Right lobe of liver (tissue), 4 donors: ENCODE results near the gene ACE.

ENCODE experiments used
- POLR2A ChIP-seq: fragments of 450-650 bp; IDR thresholded peaks from one replicate; pipeline ENCODE4 v1.6.1; 2017; ENCODE audit warnings: antibody characterized with exemption, mild to moderate bottlenecking
- TF ChIP-seq, protein P1 (sequence below), 4 donors: fragments of 200-600 bp in 3 of 4; fragments of 450-650 bp in 1 of 4; IDR thresholded peaks; one replicate each; pipeline versions ENCODE4 v1.5.1 to v1.8.0; 2016 to 2022; ENCODE audit warnings: antibody characterized with exemption in 4 of 4, mild to moderate bottlenecking in 2 of 4
- donor health status: DM: no; HTN: no; CAD: no.
- donor health status: DM: no; HTN: no; CAD: no.
- donor health status: DM: no; HTN: yes; CAD: no.

DNA sequence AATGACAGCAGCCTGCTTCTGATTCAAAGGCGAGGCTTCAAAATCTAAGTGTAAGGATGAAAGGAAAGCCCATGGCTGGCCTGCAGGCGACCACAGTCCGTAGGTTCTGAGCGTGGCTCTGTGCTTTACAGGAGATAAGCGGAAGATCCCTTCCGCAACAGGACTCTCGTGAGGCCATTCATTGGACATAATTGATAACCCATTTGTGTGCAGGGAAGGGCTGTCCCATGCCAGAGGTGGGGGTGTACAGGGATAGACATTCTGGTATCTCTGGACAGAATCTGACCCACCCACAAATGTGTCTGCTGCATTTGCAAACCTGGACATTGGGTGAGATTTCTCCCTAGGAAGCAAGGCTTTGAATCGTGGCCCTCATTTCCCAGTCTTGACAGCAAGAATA, 34.8 kb upstream of the ACE start:
- no peak for TF ChIP-seq POLR2A
- TF ChIP-seq, protein P1, sequence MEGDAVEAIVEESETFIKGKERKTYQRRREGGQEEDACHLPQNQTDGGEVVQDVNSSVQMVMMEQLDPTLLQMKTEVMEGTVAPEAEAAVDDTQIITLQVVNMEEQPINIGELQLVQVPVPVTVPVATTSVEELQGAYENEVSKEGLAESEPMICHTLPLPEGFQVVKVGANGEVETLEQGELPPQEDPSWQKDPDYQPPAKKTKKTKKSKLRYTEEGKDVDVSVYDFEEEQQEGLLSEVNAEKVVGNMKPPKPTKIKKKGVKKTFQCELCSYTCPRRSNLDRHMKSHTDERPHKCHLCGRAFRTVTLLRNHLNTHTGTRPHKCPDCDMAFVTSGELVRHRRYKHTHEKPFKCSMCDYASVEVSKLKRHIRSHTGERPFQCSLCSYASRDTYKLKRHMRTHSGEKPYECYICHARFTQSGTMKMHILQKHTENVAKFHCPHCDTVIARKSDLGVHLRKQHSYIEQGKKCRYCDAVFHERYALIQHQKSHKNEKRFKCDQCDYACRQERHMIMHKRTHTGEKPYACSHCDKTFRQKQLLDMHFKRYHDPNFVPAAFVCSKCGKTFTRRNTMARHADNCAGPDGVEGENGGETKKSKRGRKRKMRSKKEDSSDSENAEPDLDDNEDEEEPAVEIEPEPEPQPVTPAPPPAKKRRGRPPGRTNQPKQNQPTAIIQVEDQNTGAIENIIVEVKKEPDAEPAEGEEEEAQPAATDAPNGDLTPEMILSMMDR (IDR thresholded peaks at IDR 0.05) = no peak
